ENCODE measurements around the gene TRIM17. TPM values are rescaled to one million over a fixed set of nuclear protein-coding genes. Genes with fewer than 3 reads are reported as not detected.

TRIM17 gene
- total and polyA plus RNA-seq, 2 experiments from 2014 or later = 0.86 to 1.1 TPM

GRCh38 chr1:228455715-228456114 lies 39.1 kb upstream of the TRIM17 start:
- Histone ChIP-seq H3K79me2 (replicated peaks; ENCODE audit: insufficient read depth) (peaks cover 19% of the 10 kb centered on the region), H3K4me1 (ENCODE audit: insufficient read depth) (peaks cover 7% of the 10 kb centered on the region; the same call in 1 of the 2 replicates), H4K20me1 (replicated peaks; ENCODE audit: insufficient read depth) (peaks cover 20% of the 10 kb centered on the region), H3K4me2 (peak overlapping the region; percentile 89), H3K4me3 (peak overlapping the region; percentile 61), H3K9me2 (ENCODE audit: insufficient read depth) (no peaks in the 10 kb centered on the region), H3K27ac (ENCODE audit: low read depth) (no peak overlapping the region), H3K27me3 (ENCODE audit: insufficient read depth) (peaks cover 15% of the 10 kb centered on the region; the same call in 1 of the 2 replicates), H2AFZ (no peak overlapping the region), H3F3A (replicated peaks; ENCODE audit: low read depth) (0 out of 2 replicates have a peak, but pooled peaks cover 4% of the 10 kb centered on the region), H3K36me3 (ENCODE audit: insufficient read depth) (no peaks in the 10 kb centered on the region)
- TF ChIP-seq JUNB (IDR thresholded peaks at IDR 0.05; ENCODE audit: unreplicated experiment) = no peak
- no peak for TF ChIP-seq POLR2AphosphoS5 (IDR thresholded peaks at IDR 0.05; ENCODE audit: low read depth)
- TF ChIP-seq REST (IDR thresholded peaks at IDR 0.05; ENCODE audit: unreplicated experiment) = no peak
- TF ChIP-seq, protein P1, sequence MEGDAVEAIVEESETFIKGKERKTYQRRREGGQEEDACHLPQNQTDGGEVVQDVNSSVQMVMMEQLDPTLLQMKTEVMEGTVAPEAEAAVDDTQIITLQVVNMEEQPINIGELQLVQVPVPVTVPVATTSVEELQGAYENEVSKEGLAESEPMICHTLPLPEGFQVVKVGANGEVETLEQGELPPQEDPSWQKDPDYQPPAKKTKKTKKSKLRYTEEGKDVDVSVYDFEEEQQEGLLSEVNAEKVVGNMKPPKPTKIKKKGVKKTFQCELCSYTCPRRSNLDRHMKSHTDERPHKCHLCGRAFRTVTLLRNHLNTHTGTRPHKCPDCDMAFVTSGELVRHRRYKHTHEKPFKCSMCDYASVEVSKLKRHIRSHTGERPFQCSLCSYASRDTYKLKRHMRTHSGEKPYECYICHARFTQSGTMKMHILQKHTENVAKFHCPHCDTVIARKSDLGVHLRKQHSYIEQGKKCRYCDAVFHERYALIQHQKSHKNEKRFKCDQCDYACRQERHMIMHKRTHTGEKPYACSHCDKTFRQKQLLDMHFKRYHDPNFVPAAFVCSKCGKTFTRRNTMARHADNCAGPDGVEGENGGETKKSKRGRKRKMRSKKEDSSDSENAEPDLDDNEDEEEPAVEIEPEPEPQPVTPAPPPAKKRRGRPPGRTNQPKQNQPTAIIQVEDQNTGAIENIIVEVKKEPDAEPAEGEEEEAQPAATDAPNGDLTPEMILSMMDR (conservative IDR thresholded peaks at IDR 0.05; ENCODE audit: low read depth in 2 of 2) = peak; percentile 34 to 41; a peak in 3 of 4 replicates
- Mint-ChIP-seq H3K9me3 (peaks cover 2% of the 10 kb centered on the region; the same call in 1 of the 3 replicates), H3K4me1 (peaks cover 11% of the 10 kb centered on the region), H3K4me3 (peak overlapping the region; percentile 68), H3K27me3 (ENCODE audit: insufficient read depth, low read depth, poor library complexity) (peaks cover 37% of the 10 kb centered on the region), H3K27ac (no peak overlapping the region), H3K36me3 (ENCODE audit: low read depth) (peaks cover 5% of the 10 kb centered on the region; the same call in 2 of the 3 replicates)
- DNase-seq (ENCODE audit: low spot score) = no peak
- ATAC-seq = no peak

DNA sequence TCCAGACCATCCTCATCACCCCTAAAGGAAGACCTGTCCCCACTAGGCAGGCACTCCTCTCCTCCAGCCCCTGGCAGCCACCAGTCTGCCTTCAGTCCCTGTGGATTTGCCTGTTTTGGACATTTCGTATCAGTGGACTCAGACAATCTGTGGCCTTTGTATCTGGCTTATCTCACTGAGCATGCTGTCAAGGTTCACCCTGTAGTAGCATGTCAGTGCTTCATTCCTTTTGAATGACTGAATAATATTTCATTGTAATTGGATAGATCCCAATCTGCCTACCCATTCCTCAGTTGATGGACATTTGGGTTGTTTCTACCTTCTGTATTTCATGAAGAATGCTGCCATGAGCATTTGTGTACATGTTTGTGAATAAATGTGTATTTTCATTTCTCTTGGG lies 37.6 kb upstream of the TRIM17 start:
- H3K27ac Mint-ChIP-seq = no peak overlapping the region
- DNase-seq (ENCODE audit: low spot score) (no peak), ATAC-seq (no peak)
- H3K27me3 Mint-ChIP-seq (ENCODE audit: insufficient read depth, low read depth, poor library complexity) = peaks cover 36% of the 10 kb centered on the region
- Histone ChIP-seq H3K9me2 (ENCODE audit: insufficient read depth) (no peaks in the 10 kb centered on the region), H3K4me2 (no peak overlapping the region), H3K79me2 (replicated peaks; ENCODE audit: insufficient read depth) (peaks cover 19% of the 10 kb centered on the region), H3K4me1 (ENCODE audit: insufficient read depth) (peaks cover 7% of the 10 kb centered on the region; the same call in 1 of the 2 replicates), H2AFZ (no peak overlapping the region), H4K20me1 (replicated peaks; ENCODE audit: insufficient read depth) (peaks cover 20% of the 10 kb centered on the region), H3K27ac (ENCODE audit: low read depth) (no peak overlapping the region), H3K36me3 (ENCODE audit: insufficient read depth) (no peaks in the 10 kb centered on the region), H3F3A (replicated peaks; ENCODE audit: low read depth) (0 out of 2 replicates have a peak, but pooled peaks cover 4% of the 10 kb centered on the region), H3K27me3 (ENCODE audit: insufficient read depth) (peaks cover 9% of the 10 kb centered on the region; the same call in 1 of the 2 replicates), H3K4me3 (no peak overlapping the region)
- peaks cover 9% of the 10 kb centered on the region for H3K4me1 Mint-ChIP-seq
- peaks cover 5% of the 10 kb centered on the region; the same call in 2 of the 3 replicates for H3K36me3 Mint-ChIP-seq (ENCODE audit: low read depth)
- H3K4me3 Mint-ChIP-seq = peak overlapping the region; percentile 9; the same call in 1 of the 3 replicates
- peaks cover 2% of the 10 kb centered on the region; the same call in 1 of the 3 replicates for H3K9me3 Mint-ChIP-seq
- no peak for TF ChIP-seq STAT1 (IDR thresholded peaks at IDR 0.05; ENCODE audit: unreplicated experiment)
- TF ChIP-seq, protein P1 (conservative IDR thresholded peaks at IDR 0.05; ENCODE audit: low read depth in 2 of 2) = no peak
- no peak for TF ChIP-seq REST (IDR thresholded peaks at IDR 0.05; ENCODE audit: unreplicated experiment)
- TF ChIP-seq CREB1 (CRISPR knock-in tag; IDR thresholded peaks at IDR 0.05; ENCODE audit: low read depth) = no peak
- no peak for TF ChIP-seq EZH2 (IDR thresholded peaks at IDR 0.05; ENCODE audit: low read depth, unreplicated experiment)
- no peak for TF ChIP-seq NANOG (IDR thresholded peaks at IDR 0.05; ENCODE audit: borderline replicate concordance)
